ENCODE data around the gene ZDHHC8. TPM values are rescaled to one million over a fixed set of nuclear protein-coding genes. Genes with fewer than 3 reads are reported as not detected.

The ZDHHC8 gene
- total RNA-seq, 1 donor, result 6.4 TPM

- no peak overlapping the region for H3K4me3 ChIP-seq (ENCODE audit: low read length)
- H3K9me3 ChIP-seq (ENCODE audit: low read depth, low read length), result no peaks in the 10 kb centered on the region
- H3K4me1 ChIP-seq (ENCODE audit: insufficient read depth, low read length), result peaks cover 3% of the 10 kb centered on the region
- no peaks in the 10 kb centered on the region for H3K27me3 ChIP-seq (ENCODE audit: insufficient read depth, low read length)
These were observed 28.4 kb downstream of the ZDHHC8 start for GRCh38 chr22:20160041-20160440.

DNA sequence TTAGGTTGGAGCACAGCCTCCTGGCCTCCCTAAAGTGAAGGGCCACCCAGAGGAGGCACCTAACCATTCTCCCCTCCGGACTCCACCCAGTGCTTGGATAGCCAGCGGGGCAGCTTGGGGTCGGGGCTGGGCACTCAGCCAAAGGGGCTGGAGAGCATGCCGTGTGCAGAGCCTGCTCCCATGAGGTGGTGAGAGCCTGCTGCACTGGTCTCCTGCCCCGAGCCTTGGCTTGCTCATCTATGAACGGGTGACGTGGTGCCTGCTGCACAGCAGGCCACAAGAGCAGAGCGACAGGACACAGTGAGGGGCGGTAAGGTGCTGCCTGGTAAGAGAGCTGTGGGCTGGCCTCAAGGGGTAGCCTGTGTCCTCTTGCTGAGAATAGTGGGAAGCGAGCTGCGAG, 33.3 kb downstream of the ZDHHC8 start:
- H3K27me3 ChIP-seq (ENCODE audit: insufficient read depth, low read length), result no peaks in the 10 kb centered on the region
- no peaks in the 10 kb centered on the region for H3K9me3 ChIP-seq (ENCODE audit: low read depth, low read length)
- H3K4me3 ChIP-seq (ENCODE audit: low read length), result no peak overlapping the region
- no peaks in the 10 kb centered on the region for H3K4me1 ChIP-seq (ENCODE audit: insufficient read depth, low read length)

- H3K9me3 ChIP-seq (ENCODE audit: low read depth, low read length), result no peaks in the 10 kb centered on the region
- H3K27me3 ChIP-seq (ENCODE audit: insufficient read depth, low read length), result no peaks in the 10 kb centered on the region
- H3K4me1 ChIP-seq (ENCODE audit: insufficient read depth, low read length), result no peaks in the 10 kb centered on the region
- H3K4me3 ChIP-seq (ENCODE audit: low read length), result no peak overlapping the region
These were observed 33.8 kb downstream of the ZDHHC8 start for GRCh38 chr22:20165421-20165820.

GRCh38 chr22:20165913-20166312, 34.3 kb downstream of the ZDHHC8 start:
- no peaks in the 10 kb centered on the region for H3K27me3 ChIP-seq (ENCODE audit: insufficient read depth, low read length)

GRCh38 chr22:20166703-20167102, 35.1 kb downstream of the ZDHHC8 start:
- Histone ChIP-seq H3K27me3 (ENCODE audit: insufficient read depth, low read length) (no peaks in the 10 kb centered on the region), H3K9me3 (ENCODE audit: low read depth, low read length) (no peaks in the 10 kb centered on the region), H3K4me1 (ENCODE audit: insufficient read depth, low read length) (no peaks in the 10 kb centered on the region), H3K4me3 (ENCODE audit: low read length) (no peak overlapping the region)

More at GRCh38 chr22:20165913-20166312, 34.3 kb downstream of the ZDHHC8 start:
- H3K4me3 ChIP-seq (ENCODE audit: low read length), result no peak overlapping the region
- H3K9me3 ChIP-seq (ENCODE audit: low read depth, low read length), result no peaks in the 10 kb centered on the region
- H3K4me1 ChIP-seq (ENCODE audit: insufficient read depth, low read length), result no peaks in the 10 kb centered on the region

DNA sequence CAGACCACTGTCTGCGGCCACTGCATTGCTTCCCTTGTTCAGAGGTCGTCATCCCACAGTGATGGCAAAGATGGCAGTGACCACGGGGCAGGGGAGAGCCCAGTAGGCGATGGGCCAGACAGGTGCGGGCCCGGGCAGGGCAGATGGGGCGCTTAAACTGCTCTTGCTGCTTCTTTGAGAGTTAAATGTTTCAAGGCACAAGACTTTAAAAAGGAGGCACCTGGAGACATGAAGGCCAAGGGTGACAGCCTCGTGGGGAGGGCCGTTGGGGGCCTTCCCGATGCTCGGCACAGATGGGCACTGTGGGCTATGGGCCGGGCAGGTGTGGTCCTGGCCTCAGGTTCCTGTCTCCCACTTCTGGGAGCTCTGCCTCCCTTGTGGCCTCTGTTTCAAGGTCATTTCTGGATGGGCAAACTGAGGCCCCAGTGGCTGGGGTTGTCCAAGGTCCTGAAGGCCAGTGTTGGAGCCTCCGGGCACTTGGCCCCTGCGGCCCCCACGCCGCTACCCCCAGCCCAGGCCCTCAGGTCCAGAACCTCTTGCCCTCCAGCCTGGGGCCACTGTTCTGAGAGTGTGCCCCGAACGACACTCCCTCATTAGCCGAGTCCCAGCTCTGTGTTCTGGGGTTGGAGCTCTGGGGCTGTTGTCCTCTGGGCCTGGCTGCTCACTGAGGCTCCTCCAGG, 36.2 kb downstream of the ZDHHC8 start:
- no peak overlapping the region for H3K4me3 ChIP-seq (ENCODE audit: low read length)
- no peaks in the 10 kb centered on the region for H3K9me3 ChIP-seq (ENCODE audit: low read depth, low read length)
- no peaks in the 10 kb centered on the region for H3K4me1 ChIP-seq (ENCODE audit: insufficient read depth, low read length)
- H3K27me3 ChIP-seq (ENCODE audit: insufficient read depth, low read length), result no peaks in the 10 kb centered on the region

DNA sequence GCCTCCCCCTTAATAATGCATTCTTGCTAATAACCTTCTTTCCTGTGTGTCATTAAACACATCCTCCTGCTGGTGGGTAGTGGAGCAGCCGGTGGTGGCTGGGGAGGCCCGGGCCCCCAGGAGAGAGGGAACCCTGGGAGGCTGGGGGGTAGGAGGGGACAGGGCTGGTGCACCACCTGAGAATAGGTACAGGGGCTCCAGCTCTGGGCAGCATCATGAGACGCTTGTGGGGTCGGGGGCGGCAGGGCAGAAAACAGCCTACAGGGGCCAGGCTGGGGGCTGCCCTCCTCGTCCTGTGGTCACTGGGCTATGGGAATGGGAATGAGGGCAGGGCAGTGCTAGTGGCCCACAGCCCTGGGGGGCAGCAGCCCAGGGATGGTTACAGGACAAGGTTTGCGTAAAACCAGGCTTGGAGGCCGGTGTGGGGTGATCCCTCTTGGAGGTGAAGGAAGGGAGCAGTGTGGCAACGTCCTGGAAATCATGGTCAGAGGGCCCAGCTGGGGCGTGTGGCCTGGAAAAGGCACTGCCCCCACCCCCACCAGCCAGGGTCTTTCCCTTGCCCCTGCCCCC, 37.7 kb downstream of the ZDHHC8 start:
- H3K9me3 ChIP-seq (ENCODE audit: low read depth, low read length), result no peaks in the 10 kb centered on the region
- no peaks in the 10 kb centered on the region for H3K4me1 ChIP-seq (ENCODE audit: insufficient read depth, low read length)
- no peaks in the 10 kb centered on the region for H3K27me3 ChIP-seq (ENCODE audit: insufficient read depth, low read length)
- H3K4me3 ChIP-seq (ENCODE audit: low read length), result no peak overlapping the region

GRCh38 chr22:20170170-20170569, 38.6 kb downstream of the ZDHHC8 start:
- Histone ChIP-seq H3K27me3 (ENCODE audit: insufficient read depth, low read length) (no peaks in the 10 kb centered on the region), H3K9me3 (ENCODE audit: low read depth, low read length) (no peaks in the 10 kb centered on the region), H3K4me3 (ENCODE audit: low read length) (no peak overlapping the region), H3K4me1 (ENCODE audit: insufficient read depth, low read length) (no peaks in the 10 kb centered on the region)

DNA sequence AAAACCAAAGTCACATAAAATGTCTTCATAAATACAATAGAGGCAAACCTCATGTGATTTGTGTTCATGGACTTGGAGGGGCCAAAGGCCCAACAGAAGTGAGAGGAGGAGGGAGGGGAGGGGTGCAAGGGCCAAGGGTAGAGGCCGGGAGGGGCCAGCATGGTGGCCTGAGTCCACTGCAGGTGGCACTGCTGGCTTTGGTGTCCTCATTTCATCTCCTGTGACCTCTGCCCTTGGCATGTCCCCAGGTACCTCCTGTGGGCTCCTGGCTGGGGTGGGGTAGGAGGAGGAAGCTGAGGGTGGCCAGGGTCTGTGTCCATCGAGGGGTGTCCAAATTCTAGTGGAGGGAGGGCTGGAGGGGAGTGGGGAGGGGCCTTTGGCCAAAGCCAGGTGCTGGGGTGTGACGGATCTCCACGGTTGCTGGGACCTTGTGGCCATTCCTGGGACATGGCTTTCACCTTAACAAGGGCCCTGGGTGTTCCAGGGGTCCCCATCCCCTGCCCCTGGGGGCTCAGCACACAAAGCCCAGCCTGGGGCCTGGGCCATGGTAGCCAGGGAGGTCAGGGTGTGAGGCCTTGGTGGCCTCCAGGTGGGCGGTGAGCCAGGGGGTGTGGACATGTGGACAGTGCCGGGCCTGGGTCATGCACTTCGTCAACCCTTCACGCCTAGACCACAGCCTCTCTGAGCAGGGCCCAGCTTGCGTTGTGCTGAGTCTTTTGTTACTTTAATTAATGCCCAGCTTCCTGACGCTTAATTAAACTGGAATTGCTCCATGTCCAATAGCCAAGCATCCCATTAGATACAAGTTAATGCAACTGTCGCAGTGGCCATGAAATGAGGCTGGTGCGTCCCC, 39.9 kb downstream of the ZDHHC8 start:
- no peaks in the 10 kb centered on the region for H3K9me3 ChIP-seq (ENCODE audit: low read depth, low read length)
- no peaks in the 10 kb centered on the region for H3K27me3 ChIP-seq (ENCODE audit: insufficient read depth, low read length)
- no peaks in the 10 kb centered on the region for H3K4me1 ChIP-seq (ENCODE audit: insufficient read depth, low read length)
- H3K4me3 ChIP-seq (ENCODE audit: low read length), result no peak overlapping the region

DNA sequence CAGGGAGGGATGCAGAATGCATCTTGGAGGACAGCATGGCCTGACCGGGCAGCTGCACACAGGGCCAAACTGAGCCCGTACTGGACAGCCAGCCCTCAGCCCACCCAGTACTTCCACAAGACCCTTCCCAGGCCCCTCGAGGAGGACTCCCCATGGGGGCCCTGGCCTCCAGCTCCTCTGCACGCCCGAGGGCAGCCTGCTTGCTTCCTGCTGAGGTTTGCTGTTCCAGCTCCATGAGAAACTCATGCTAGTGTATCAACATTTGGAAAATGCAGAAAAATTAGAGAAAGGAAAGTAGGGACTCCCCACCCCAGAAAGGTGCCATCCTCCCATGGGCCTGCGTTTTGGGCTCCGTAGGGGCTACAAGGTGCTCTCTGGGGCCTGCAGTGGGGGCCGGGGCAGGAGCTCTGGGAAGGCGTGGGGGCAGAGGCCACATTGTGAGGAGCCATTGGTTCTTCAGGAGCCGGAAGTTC, 40.6 kb downstream of the ZDHHC8 start:
- Histone ChIP-seq H3K4me3 (ENCODE audit: low read length) (no peak overlapping the region), H3K27me3 (ENCODE audit: insufficient read depth, low read length) (no peaks in the 10 kb centered on the region), H3K9me3 (ENCODE audit: low read depth, low read length) (no peaks in the 10 kb centered on the region)

DNA sequence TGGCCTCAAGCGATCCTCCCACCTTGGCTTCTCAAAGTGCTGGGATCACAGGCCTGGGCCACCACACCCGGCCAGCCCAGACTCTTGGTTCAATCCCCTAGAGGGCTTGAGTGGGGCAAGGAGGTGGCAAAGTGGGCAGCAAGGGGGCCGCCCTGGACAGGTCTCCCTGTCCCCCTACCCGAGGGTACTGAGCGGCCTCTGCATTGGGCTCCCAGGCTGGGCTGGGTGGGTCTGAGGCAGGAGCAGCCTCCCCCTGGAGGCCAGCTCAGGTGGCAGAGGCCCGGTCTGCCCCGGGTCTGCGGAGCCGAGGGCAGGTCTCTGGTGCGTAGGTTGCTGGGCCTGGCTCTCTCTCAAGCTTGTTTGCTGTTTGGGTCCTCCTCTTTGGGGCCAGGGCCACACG, 41.6 kb downstream of the ZDHHC8 start:
- H3K9me3 ChIP-seq (ENCODE audit: low read depth, low read length), result no peaks in the 10 kb centered on the region
- no peaks in the 10 kb centered on the region for H3K27me3 ChIP-seq (ENCODE audit: insufficient read depth, low read length)
- no peak overlapping the region for H3K4me3 ChIP-seq (ENCODE audit: low read length)
- H3K4me1 ChIP-seq (ENCODE audit: insufficient read depth, low read length), result no peaks in the 10 kb centered on the region

More for the DNA sequence above, 40.6 kb downstream of the ZDHHC8 start:
- H3K4me1 ChIP-seq (ENCODE audit: insufficient read depth, low read length), result no peaks in the 10 kb centered on the region

DNA sequence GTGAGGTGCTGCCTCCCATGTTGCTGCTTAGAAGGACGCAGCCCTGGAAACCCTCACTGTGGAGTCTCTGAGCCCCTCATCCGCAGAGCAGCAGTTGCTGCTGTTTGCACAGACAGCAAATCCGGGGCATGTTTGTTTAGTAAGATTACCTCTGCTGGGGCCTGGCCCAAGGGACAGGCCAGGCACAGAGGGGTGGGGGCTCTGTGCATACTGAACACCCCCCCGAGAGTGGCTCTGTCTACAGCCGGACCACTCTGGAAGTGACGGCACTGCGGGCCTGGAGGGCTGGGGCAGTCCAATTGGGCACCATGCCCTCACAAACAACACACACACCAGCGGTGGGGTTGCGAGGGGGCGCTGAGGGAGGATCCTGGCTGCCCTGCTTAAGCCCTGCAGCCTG, 42.2 kb downstream of the ZDHHC8 start:
- H3K4me1 ChIP-seq (ENCODE audit: insufficient read depth, low read length), result no peaks in the 10 kb centered on the region
- no peak overlapping the region for H3K4me3 ChIP-seq (ENCODE audit: low read length)
- no peaks in the 10 kb centered on the region for H3K9me3 ChIP-seq (ENCODE audit: low read depth, low read length)
- H3K27me3 ChIP-seq (ENCODE audit: insufficient read depth, low read length), result no peaks in the 10 kb centered on the region

GRCh38 chr22:20174785-20175596, 43.4 kb downstream of the ZDHHC8 start:
- Histone ChIP-seq H3K27me3 (ENCODE audit: insufficient read depth, low read length) (no peaks in the 10 kb centered on the region), H3K4me1 (ENCODE audit: insufficient read depth, low read length) (no peaks in the 10 kb centered on the region), H3K9me3 (ENCODE audit: low read depth, low read length) (no peaks in the 10 kb centered on the region), H3K4me3 (ENCODE audit: low read length) (no peak overlapping the region)

DNA sequence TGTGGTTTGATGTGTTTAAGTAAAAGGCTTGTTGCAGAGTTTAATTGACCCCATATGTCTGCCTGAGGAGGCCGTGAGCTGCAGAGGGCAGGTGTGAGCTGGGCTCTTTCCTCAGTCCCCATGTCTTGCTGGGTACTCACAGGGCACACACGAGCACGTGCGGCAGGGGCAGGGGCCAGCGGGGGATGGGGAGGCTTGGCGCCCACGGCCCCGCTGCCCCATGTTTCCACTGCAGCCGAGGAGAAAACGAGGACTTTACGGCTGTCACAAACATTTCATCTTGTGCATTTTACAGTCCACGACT, 43.9 kb downstream of the ZDHHC8 start:
- no peak overlapping the region for H3K4me3 ChIP-seq (ENCODE audit: low read length)
- no peaks in the 10 kb centered on the region for H3K4me1 ChIP-seq (ENCODE audit: insufficient read depth, low read length)
- no peaks in the 10 kb centered on the region for H3K9me3 ChIP-seq (ENCODE audit: low read depth, low read length)
- no peaks in the 10 kb centered on the region for H3K27me3 ChIP-seq (ENCODE audit: insufficient read depth, low read length)
